Stimulated activated CD4-positive, alpha-beta T cell treated with anti-CD3 and anti-CD28 coated beads, Interleukin-2, amount 100 ng/mL, for 48 hours (primary cell): ENCODE data around the gene OR5A1.
"Not testable (repeated sequence)": the region's sequence is repeated elsewhere in the genome, so short reads cannot be mapped to it uniquely, and the experiment has no call there.

Experiments
- DNase-seq, 2 donors: peaks; one replicate each; pipeline ENCODE4 v3.0.0-alpha.2; 2020

Gene OR5A1

GRCh38 chr11:59436169-59436568 lies at the start of gene OR5A1:
TSS of gene OR5A1 (plus strand) at chr11:59436469. CDS start at chr11:59443169, 6,700 bp downstream.
- no peak for DNase-seq

- DNase-seq: no peak
Measured at GRCh38 chr11:59394186-59394585, 42.1 kb upstream of the OR5A1 start.

GRCh38 chr11:59400461-59401261 lies 35.6 kb upstream of the OR5A1 start:
- DNase-seq: no peak

- no peak for DNase-seq
Measured at GRCh38 chr11:59401262-59401552, 35.1 kb upstream of the OR5A1 start.

DNA sequence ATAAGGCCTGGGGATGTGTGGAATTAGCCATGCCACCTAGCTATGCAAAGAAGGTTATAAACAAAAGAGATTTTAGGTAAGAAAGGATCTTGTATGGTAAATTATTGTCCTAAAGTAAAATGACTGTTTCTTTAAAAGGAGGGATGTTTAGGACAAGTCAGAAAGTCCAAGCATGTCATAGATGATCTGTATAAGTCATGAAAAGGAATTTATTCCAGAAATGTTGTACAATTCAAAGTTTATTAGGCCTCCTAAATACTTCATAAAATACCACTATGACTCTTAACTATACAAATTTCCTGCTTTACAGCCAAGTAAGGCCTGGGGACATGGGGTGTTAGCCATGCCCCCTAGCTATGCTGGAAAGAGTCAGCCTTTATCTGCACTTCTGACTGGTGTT lies 32.7 kb upstream of the OR5A1 start:
- no peak for DNase-seq

GRCh38 chr11:59413646-59414045 lies 22.6 kb upstream of the OR5A1 start:
- DNase-seq: no peak

DNA sequence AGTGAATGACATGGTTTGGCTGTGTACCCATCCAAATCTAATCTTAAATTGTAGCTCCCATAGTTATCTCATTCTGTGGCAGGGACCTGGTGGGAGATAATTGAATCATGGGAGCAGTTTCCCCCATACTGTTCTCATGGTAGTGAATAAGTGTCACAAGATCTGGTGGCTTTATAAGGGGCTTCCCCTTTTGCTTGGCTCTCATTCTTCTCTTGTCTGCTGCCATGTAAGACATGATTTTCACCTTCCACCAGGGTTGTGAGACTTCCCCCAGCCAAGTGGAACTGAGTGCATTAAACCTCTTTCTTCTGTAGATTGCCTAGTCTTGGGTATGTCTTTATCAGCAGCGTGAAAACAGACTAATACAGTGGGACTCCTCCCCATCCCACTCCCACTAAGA lies 21.2 kb upstream of the OR5A1 start:
- DNase-seq: no peak

DNA sequence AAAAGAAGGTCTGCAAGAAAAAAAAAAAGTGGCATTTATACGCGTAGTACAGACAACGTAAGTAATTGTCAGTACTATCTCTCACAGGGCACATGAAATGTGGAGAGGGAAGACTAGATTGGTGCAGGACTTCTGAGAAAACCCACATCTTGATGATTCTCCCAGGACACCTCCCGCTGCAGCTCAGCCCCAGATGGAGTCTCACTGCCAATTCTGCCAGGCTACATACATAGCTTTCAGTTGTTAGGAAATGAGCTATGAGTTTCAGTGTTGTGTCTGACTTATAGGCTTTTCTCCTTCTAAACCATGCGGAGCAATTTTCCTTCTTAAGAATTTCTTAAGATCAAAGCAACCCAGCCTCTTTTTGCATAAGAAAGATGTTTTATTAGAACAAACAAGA lies 19.7 kb upstream of the OR5A1 start:
- no peak for DNase-seq

GRCh38 chr11:59417023-59417422 lies 19.2 kb upstream of the OR5A1 start:
- no peak for DNase-seq

- DNase-seq: no peak
Measured at GRCh38 chr11:59418156-59418555, 18.1 kb upstream of the OR5A1 start.

DNA sequence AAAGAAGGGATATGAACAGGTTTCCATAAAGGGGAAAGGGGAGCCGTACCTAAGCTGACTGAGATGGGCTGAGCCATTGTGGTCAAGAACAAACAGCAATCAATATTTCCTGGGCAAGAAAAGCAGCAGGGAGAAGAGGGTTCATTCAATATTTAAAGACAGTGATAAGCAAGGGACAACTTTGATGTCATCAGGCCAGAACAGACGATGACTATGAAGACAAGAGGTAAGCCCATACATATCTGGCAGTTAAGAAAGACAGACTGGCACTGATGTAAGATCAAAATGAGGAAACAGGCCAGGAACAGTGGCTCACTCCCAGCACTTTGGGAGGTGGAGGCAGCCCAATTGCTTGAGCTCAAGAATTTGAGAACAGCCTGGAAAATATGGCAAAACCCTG lies 12.4 kb upstream of the OR5A1 start:
- DNase-seq: no peak

DNA sequence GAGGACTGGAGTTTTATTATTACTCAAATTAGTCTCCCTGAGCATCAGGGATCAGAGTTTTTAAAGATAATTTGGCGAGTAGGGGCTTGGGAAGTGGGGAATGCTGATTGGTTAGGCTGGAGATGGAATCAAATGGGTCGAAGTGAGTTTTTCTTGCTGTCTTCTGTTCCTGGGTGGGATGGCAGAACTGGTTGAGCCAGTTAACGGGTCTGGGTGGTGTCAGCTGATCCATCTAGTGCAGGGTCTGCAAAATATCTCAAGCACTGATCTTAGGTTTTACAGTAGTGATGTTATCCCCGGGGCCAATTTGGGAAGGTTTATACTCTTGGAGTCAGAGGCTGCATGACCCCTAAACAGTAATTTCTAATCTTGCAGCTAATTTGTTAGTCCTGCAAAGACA lies 11.1 kb upstream of the OR5A1 start:
- no peak for DNase-seq

- DNase-seq: no peak
Measured at GRCh38 chr11:59426361-59427067, 9.8 kb upstream of the OR5A1 start, which contains the start of gene OR5A2. TSS of gene OR5A2 (minus strand) at chr11:59426413. CDS start at chr11:59422953, 3,460 bp downstream.

DNA sequence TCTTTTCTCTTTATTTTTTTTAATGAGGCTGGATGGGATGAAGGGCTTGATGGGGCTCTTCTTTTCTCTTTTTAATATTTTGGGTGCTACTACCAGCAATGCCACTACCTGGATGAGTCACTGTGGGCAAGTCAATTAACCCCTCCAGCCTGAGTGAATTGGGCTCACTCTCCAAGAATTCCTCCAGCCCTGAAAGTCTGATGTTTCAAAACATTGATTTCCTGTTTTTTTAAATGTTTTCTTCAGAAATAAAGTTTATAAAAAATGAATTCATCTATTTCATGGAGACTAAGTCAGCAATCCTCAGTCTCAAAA lies 9.2 kb upstream of the OR5A1 start:
- no peak for DNase-seq

DNA sequence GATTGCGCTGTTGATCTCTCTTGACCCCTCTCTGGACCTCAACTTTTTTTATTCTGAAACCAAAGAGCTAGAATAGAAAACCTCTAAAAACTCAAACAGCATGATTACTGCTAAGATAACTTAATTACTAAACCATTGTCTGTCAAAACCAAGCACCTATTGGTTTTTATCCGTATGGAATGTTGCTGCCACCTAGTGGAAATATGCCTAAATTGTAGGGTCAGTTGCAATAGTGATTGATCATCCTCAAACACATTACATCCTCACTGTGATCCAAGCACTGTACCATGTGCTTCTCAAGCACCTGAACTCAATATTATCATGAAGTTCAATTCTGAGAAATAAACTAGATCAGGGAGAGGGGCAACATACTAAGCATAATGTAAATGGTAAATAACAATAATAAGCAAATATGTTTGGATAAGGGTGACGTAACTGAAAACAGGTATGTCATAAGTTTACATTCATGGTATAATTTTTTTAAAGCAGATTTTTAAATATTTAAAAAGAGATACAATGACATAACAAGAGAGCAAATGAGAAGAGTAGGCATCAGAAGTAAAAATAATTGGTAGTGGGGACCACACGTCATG lies 6.2 kb upstream of the OR5A1 start:
- peak; percentile 36 to 51 for DNase-seq

DNA sequence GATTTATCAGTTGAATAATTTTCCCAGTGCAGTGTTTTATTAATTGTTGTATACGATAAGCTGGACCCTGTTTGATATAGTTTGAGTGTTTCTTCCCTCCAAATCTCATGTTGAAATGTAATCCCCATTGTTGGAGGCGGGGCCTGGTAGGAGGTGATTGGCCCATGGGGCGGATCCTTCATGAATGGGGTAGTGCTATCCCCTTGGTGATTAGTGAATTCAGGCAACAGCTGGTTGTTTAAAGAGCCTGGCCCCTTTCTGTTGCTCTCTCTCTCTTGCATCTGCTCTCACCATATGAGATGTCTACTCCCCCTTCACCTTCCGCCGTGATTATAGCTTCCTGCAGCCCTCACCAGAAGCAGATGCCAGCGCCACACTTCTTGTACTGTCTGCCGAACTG lies 1.5 kb downstream of the OR5A1 start:
- no peak for DNase-seq

DNA sequence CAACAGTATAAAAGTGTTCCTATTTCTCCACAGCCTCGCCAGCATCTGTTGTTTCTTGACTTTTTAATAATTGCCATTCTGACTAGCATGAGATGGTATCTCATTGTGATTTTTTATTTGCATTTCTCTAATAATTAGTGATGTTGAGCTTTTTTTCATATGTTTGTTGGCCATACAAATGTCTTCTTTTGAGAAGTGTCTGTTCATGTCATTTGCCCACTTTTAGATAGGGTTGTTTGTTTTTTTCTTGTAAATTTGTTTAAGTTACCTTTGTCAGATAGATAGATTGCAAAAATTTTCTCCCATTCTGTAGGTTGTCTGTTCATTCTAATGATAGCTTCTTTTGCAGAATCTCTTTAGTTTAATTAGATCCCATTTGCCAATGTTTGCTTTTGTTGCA lies 9.4 kb downstream of the OR5A1 start:
- not testable (repeated sequence) for DNase-seq

DNA sequence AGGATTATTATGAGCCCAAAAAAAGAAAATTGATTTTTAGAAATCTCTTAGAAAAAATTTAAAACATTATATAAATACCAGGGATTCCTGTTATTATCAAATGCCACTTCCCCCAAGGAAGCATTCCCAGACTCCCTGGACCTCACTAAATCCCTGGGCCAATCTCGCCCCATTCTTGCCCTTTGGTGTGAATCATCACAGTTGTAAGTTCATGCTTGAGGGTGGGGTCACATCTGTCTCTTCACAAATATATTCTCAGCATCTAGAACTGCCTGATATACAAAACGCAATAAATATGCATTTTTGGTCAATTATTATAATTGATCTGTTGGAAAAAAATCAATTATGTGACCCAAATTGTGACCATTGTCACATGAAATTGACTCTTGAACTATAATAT lies 12.2 kb downstream of the OR5A1 start:
- DNase-seq: no peak

GRCh38 chr11:59456661-59457060 lies 20.4 kb downstream of the OR5A1 start, which contains the start of gene OR4D6:
TSS of gene OR4D6 (plus strand) at chr11:59456961. CDS start at chr11:59456961, 0 bp downstream.
- DNase-seq: no peak

DNA sequence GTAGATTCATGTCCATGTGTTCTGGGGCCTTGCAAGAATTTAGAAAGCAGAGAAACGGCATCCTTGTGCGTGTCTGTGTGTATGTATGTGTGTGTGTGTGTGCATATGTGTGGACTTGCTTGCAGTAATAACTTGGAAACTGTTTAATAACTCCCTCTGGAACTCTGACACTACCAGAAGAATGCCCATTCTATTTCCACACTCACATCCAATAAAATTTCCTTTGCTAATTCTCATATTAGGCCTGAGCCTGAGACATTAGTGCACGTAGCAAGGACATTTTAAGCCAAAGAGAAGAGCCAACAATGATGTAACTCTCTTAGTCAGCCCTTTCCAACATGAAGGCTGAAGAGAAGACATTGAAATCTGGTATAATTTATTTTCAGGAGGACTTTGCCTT lies 23.6 kb downstream of the OR5A1 start:
- no peak for DNase-seq

DNA sequence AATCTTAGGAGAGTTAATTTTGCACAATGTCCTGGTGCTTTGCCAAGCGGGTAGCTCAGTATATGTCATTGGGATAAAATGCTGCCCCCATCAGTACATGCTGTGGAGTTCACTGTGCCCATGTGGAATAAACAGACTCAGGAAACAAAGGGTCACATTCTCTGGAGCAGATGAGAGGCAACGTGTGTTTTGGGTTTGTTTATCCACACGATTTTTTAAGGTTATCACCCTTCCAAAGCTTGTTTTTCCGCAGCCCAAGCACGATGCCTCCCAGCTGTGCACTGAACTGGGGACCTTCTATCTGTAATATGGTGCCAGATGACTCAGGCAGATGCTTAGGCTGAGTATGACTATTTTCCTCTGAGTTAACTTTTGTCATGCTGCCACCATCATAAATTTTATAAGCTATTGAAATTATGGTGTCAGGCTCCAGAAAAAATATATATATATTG lies 26.9 kb downstream of the OR5A1 start:
- DNase-seq: no peak

GRCh38 chr11:59473015-59473414 lies 36.7 kb downstream of the OR5A1 start, which contains the start of gene OR4D10:
TSS of gene OR4D10 (plus strand) at chr11:59473315. CDS start at chr11:59477430, 4,115 bp downstream.
- no peak for DNase-seq

GRCh38 chr11:59475176-59475575 lies 38.9 kb downstream of the OR5A1 start:
- DNase-seq: no peak

- DNase-seq: no peak
Measured at GRCh38 chr11:59479906-59480305, 43.6 kb downstream of the OR5A1 start.
